Activated B cell treated with CpG ODN at 0.5 μM for 24 hours (primary cell): ENCODE results near the gene ILKAP. TPM values are rescaled to one million over a fixed set of nuclear protein-coding genes. Genes with fewer than 3 reads are reported as not detected.

Experiments used
- ATAC-seq: fragments of 200-7000 bp; cut with Tn5 transposase; one replicate; pipeline ENCODE4 v1.10.0; 2021; ENCODE audit warnings: low read depth, mild to moderate bottlenecking, moderate library complexity
- CTCF ChIA-PET: fragments of 350-600 bp; sonication (Branson Sonifier 250); formaldehyde crosslinking; loops from one replicate; lab custom pipeline; 2021; ENCODE audit warnings: antibody characterized with exemption; lab: Charles Lee
- POLR2A ChIA-PET: fragments of 350-600 bp; sonication (Branson Sonifier 250); formaldehyde crosslinking; loops from one replicate; lab custom pipeline; 2021; ENCODE audit warnings: antibody characterized with exemption; lab: Charles Lee
- DNase-seq: peaks from one replicate; pipeline ENCODE4 v3.0.0; 2022
- H3K27ac Mint-ChIP-seq: one replicate; pipeline ENCODE4 v1.8.0; 2020; ENCODE audit warnings: mixed read lengths
- H3K27me3 Mint-ChIP-seq: one replicate; pipeline ENCODE4 v1.8.0; 2021; ENCODE audit warnings: mixed read lengths
- H3K36me3 Mint-ChIP-seq: one replicate; pipeline ENCODE4 v1.8.0; 2021; ENCODE audit warnings: low read depth, mixed read lengths
- H3K4me1 Mint-ChIP-seq: one replicate; pipeline ENCODE4 v1.8.0; 2021; ENCODE audit warnings: mixed read lengths
- H3K4me3 Mint-ChIP-seq: one replicate; pipeline ENCODE4 v1.8.0; 2020; ENCODE audit warnings: mild to moderate bottlenecking, mixed read lengths
- H3K9me3 Mint-ChIP-seq: one replicate; pipeline ENCODE4 v1.8.0; 2020; ENCODE audit warnings: mixed read lengths
- CTCF ChIP-seq: fragments of 200-600 bp; IDR thresholded peaks from one replicate; pipeline ENCODE4 v1.8.0; 2022; ENCODE audit warnings: antibody characterized with exemption, mild to moderate bottlenecking
- intact Hi-C: fragments of 100-400 bp; cut with micrococcal nuclease; formaldehyde crosslinking; loops from one replicate; pipeline ENCODE4 v1.15.1; 2024
- total RNA-seq: library from RNA; stranded (reverse); gene quantifications from 2 replicates; pipeline ENCODE4 v1.2.3, GENCODE V29; 2022

The ILKAP gene
- total RNA-seq, 1 donor from 2014 or later, result 77.3 TPM

GRCh38 chr2:238236571-238236970, 33.1 kb upstream of the ILKAP start:
- no peak overlapping the region for H3K27ac Mint-ChIP-seq
- DNase-seq, result no peak
- POLR2A ChIA-PET, result no interaction called here
- H3K4me3 Mint-ChIP-seq, result no peak overlapping the region
- no peak for ATAC-seq
- no peaks in the 10 kb centered on the region for H3K36me3 Mint-ChIP-seq
- intact Hi-C loops, result loop anchor here (10.0 kb wide), 2 partner anchors 132 to 562 kb away; partner anchors contain the start of gene ESPNL
- peaks cover 20% of the 10 kb centered on the region for H3K27me3 Mint-ChIP-seq
- CTCF ChIA-PET, result no interaction called here
- H3K4me1 Mint-ChIP-seq, result peaks cover 16% of the 10 kb centered on the region
- no peaks in the 10 kb centered on the region for H3K9me3 Mint-ChIP-seq
- no peak for TF ChIP-seq CTCF

- peaks cover 18% of the 10 kb centered on the region for H3K4me1 Mint-ChIP-seq
- no peaks in the 10 kb centered on the region for H3K9me3 Mint-ChIP-seq
- intact Hi-C loops, result loop anchor here (2.0 to 10.0 kb wide), 3 partner anchors 131 to 561 kb away; partner anchors contain the start of gene ESPNL
- ATAC-seq (no peak), DNase-seq (no peak)
- H3K4me3 Mint-ChIP-seq, result peak overlapping the region; percentile 2
- H3K27me3 Mint-ChIP-seq, result peaks cover 20% of the 10 kb centered on the region
- POLR2A ChIA-PET, result no interaction called here
- no peak for TF ChIP-seq CTCF
- H3K36me3 Mint-ChIP-seq, result no peaks in the 10 kb centered on the region
- CTCF ChIA-PET, result no interaction called here
- H3K27ac Mint-ChIP-seq, result no peak overlapping the region
Observed at GRCh38 chr2:238235856-238236255, 32.4 kb upstream of the ILKAP start.

GRCh38 chr2:238235331-238235732, 31.8 kb upstream of the ILKAP start:
- TF ChIP-seq CTCF, result no peak
- ChIA-PET CTCF (no interaction called here), POLR2A (no interaction called here)
- H3K9me3 Mint-ChIP-seq, result no peaks in the 10 kb centered on the region
- no peak overlapping the region for H3K27ac Mint-ChIP-seq
- DNase-seq (no peak), ATAC-seq (no peak)
- H3K4me1 Mint-ChIP-seq, result peaks cover 22% of the 10 kb centered on the region
- H3K36me3 Mint-ChIP-seq, result no peaks in the 10 kb centered on the region
- intact Hi-C loops, result loop anchor here (2.0 to 10.0 kb wide), 3 partner anchors 131 to 561 kb away; partner anchors contain the start of gene ESPNL
- H3K27me3 Mint-ChIP-seq, result peaks cover 20% of the 10 kb centered on the region
- peak overlapping the region; percentile 64 for H3K4me3 Mint-ChIP-seq

GRCh38 chr2:238233625-238234024, 30.1 kb upstream of the ILKAP start:
- H3K4me1 Mint-ChIP-seq, result peaks cover 21% of the 10 kb centered on the region
- ATAC-seq (no peak), DNase-seq (no peak)
- H3K27ac Mint-ChIP-seq, result no peak overlapping the region
- ChIA-PET CTCF (no interaction called here), POLR2A (interaction anchor here (1.0 to 1.4 kb wide), 3 partner anchors 29 to 56 kb away, joined by 3 to 7 read pairs (median 4); no protein-coding TSS in a partner anchor)
- peak overlapping the region; percentile 29 for H3K4me3 Mint-ChIP-seq
- no peaks in the 10 kb centered on the region for H3K9me3 Mint-ChIP-seq
- TF ChIP-seq CTCF, result no peak
- H3K36me3 Mint-ChIP-seq, result no peaks in the 10 kb centered on the region
- intact Hi-C loops, result loop anchor here (2.0 to 10.0 kb wide), 4 partner anchors 129 to 559 kb away; partner anchors contain the start of gene ESPNL
- H3K27me3 Mint-ChIP-seq, result peaks cover 22% of the 10 kb centered on the region

- DNase-seq, result no peak
- TF ChIP-seq CTCF, result no peak
- peaks cover 16% of the 10 kb centered on the region for H3K4me1 Mint-ChIP-seq
- CTCF ChIA-PET, result interaction anchor here (1.0 kb wide), 1 partner anchor 31 kb away, joined by 4 read pairs; no protein-coding TSS in a partner anchor
- peak overlapping the region; percentile 90 for H3K4me3 Mint-ChIP-seq
- no peak overlapping the region for H3K27ac Mint-ChIP-seq
- no peaks in the 10 kb centered on the region for H3K9me3 Mint-ChIP-seq
- H3K27me3 Mint-ChIP-seq, result peaks cover 20% of the 10 kb centered on the region
- no peak for ATAC-seq
- POLR2A ChIA-PET, result interaction anchor here (1.0 to 1.5 kb wide), 2 partner anchors 8 to 28 kb away, joined by 3 to 11 read pairs; partner anchors contain the start of gene HES6
- no peaks in the 10 kb centered on the region for H3K36me3 Mint-ChIP-seq
- intact Hi-C loops, result loop anchor here (1.0 to 10.0 kb wide), 6 partner anchors 8 to 557 kb away; partner anchors contain the start of genes ESPNL, HES6, ILKAP and TRAF3IP1
Observed at GRCh38 chr2:238231809-238232208, 28.3 kb upstream of the ILKAP start.
